ENCODE measurements around the gene LOXHD1. TPM values are rescaled to one million over a fixed set of nuclear protein-coding genes. Genes with fewer than 3 reads are reported as not detected.

The LOXHD1 gene
- total RNA-seq, 6 donors from 2014 or later, result 0.30 to 7.3 (median 1.00) TPM

DNA sequence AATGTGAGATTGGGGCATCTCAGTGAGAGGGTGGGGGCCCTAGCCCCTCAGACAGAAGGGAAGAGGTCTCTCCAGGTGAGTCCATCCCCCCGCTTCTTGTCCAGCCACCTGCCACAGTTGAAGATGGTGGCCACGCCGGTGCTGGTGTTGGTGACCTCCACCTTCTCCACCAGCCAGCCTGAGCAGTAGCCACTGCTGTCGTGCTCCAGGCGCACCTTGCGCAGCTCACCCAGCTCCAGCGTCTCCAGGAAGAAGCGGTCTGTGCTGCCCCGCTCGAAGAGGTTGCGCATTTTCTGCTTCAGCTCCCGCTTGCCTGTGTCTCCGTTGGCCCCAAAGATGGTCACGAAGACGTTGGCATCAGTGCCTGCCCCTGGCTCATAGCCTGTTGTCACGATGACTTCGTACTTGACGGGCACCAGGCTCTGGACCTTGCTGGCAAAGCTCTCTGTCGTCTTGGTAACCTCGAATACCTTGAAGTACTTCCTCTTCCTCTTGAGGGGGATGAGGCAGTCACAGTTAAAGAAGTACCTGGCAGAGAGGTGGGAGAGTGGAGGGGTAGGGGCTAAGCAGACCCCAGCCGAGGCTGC is 179.5 kb downstream of the LOXHD1 start:
- H3K4me1 ChIP-seq, result no peaks in the 10 kb centered on the region
- no peak overlapping the region for H3K27ac ChIP-seq
- no peaks in the 10 kb centered on the region for H3K36me3 ChIP-seq
- H3K27me3 ChIP-seq, result no peaks in the 10 kb centered on the region
- peaks cover 0 to 6% (median 5%) of the 10 kb centered on the region in 4 donors for H3K9me3 ChIP-seq
- peak in 1 of 2 donors; percentile 44 for DNase-seq
- ATAC-seq (ENCODE audit: low FRiP score in 2 of 2), result no peak
- 76 to 77% methylated on average over 20 to 21 of the region's 21 CpGs for WGBS, 2 donors
- TF ChIP-seq, protein P1, sequence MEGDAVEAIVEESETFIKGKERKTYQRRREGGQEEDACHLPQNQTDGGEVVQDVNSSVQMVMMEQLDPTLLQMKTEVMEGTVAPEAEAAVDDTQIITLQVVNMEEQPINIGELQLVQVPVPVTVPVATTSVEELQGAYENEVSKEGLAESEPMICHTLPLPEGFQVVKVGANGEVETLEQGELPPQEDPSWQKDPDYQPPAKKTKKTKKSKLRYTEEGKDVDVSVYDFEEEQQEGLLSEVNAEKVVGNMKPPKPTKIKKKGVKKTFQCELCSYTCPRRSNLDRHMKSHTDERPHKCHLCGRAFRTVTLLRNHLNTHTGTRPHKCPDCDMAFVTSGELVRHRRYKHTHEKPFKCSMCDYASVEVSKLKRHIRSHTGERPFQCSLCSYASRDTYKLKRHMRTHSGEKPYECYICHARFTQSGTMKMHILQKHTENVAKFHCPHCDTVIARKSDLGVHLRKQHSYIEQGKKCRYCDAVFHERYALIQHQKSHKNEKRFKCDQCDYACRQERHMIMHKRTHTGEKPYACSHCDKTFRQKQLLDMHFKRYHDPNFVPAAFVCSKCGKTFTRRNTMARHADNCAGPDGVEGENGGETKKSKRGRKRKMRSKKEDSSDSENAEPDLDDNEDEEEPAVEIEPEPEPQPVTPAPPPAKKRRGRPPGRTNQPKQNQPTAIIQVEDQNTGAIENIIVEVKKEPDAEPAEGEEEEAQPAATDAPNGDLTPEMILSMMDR (IDR thresholded peaks at IDR 0.05), result no peak
- TF ChIP-seq POLR2AphosphoS5 (IDR thresholded peaks at IDR 0.05) (no peak), EP300 (IDR thresholded peaks at IDR 0.05) (no peak), POLR2A (IDR thresholded peaks at IDR 0.05) (no peak)
- H3K4me3 ChIP-seq, result no peak overlapping the region

DNA sequence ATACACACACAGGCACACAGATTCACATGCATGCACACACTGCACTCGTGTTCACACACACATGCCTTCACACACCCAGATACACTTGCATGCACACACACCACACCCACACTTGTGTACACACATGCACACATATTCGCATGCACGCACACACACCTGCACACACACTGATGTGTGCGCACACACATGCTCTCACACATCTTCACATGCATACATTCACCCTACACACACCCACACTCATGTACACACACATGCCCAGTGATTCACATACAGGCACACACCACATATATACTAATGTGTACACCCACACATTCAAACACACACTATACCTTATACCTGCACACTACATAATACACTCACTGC is 181.6 kb downstream of the LOXHD1 start:
- 90 to 98% methylated on average over 4 of the region's 4 CpGs for WGBS, 2 donors
- no peak for ATAC-seq (ENCODE audit: low FRiP score in 2 of 2)

DNA sequence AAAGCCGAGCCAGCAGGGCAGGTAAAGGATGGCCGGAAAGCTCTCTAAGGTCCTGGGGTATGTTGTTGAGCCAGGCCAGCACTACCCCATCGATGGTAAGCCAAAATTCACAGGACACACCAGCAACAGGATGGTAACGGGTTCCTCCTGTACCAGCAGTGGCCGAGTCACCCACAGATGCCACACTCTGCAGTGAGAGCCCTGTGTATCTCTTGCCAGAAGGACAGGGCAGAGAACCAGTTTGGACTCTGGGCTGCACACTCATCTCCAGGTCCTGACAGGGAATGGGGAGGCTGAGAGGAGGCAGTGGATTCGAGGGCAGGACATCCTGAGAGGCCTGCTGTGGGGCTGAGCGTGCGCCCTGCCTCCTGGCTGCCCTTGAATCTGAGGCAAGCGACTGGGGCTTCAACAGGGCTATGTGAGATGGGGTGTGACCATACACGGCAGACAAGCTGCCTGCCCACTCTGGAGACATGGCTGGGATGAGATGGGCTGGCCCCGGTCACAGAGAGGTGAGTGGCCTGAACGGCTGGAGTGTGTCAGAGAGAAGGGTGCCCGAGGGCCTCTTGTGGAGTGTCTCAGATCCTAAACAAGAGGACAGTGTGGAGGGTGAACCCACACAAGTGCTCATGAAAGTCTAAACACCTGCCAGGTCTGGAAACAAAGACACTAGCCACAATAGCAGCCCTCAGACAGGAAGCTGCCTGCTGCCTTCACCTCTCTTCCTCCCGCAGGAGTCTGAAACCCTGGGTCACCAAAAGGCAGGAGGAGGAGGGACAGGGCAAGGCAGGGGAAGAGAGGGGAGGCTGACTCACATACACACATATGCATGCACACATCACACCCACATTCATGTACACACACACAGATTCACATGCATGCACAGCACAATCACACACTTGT is 182.3 kb downstream of the LOXHD1 start:
- TF ChIP-seq EP300 (IDR thresholded peaks at IDR 0.05), result no peak
- TF ChIP-seq POLR2AphosphoS5 (IDR thresholded peaks at IDR 0.05), result no peak
- TF ChIP-seq, protein P1 (IDR thresholded peaks at IDR 0.05), result no peak
- no peak for TF ChIP-seq POLR2A (IDR thresholded peaks at IDR 0.05)
- no peak for ATAC-seq (ENCODE audit: low FRiP score in 2 of 2)
- Histone ChIP-seq H3K4me1 (no peaks in the 10 kb centered on the region), H3K9me3 (no peaks in the 10 kb centered on the region), H3K27me3 (no peaks in the 10 kb centered on the region), H3K27ac (no peak overlapping the region), H3K4me3 (no peak overlapping the region), H3K36me3 (no peaks in the 10 kb centered on the region)
- no peak for DNase-seq
- WGBS, 2 donors, result 73 to 74% methylated on average over 11 to 14 of the region's 14 CpGs

More for the DNA sequence above, 181.6 kb downstream of the LOXHD1 start:
- Histone ChIP-seq H3K4me3 (no peak overlapping the region), H3K27me3 (no peaks in the 10 kb centered on the region), H3K27ac (no peak overlapping the region), H3K9me3 (no peaks in the 10 kb centered on the region), H3K36me3 (no peaks in the 10 kb centered on the region), H3K4me1 (no peaks in the 10 kb centered on the region)
- TF ChIP-seq POLR2A (IDR thresholded peaks at IDR 0.05), result no peak
- TF ChIP-seq POLR2AphosphoS5 (IDR thresholded peaks at IDR 0.05), result no peak
- TF ChIP-seq EP300 (IDR thresholded peaks at IDR 0.05), result no peak
- TF ChIP-seq, protein P1 (IDR thresholded peaks at IDR 0.05), result no peak
- DNase-seq, result no peak

DNA sequence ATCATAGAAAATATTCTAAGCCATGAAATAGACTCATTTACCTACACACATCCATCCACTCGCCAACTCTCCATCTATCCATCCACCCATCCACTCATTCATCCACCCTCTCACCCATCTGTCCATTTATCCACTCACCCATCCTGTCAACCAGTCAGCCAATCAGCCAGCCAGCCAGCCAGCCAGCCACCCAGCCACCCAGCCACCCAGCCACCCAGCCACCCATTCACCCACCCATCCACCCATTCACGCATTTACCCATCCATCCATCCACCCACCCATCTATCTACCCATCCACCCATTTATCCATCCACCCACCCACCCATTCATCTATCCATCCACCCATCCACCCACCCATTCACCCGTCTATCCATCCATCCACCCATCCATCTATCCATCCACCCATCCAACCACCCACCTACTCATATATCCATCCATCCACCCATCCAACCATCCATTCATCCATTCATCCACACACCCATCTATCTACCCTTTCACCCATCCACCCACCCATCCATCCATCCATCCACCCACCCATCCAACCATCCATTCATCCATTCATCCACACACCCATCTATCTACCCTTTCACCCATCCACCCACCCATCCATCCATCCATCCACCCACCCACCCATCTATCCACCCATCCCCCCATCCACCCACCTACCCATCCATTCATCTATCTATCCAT is 185.1 kb downstream of the LOXHD1 start:
- ATAC-seq (ENCODE audit: low FRiP score in 2 of 2) (no peak), DNase-seq (no peak)
- no peak overlapping the region for H3K4me3 ChIP-seq
- H3K36me3 ChIP-seq, result no peaks in the 10 kb centered on the region
- H3K4me1 ChIP-seq, result no peaks in the 10 kb centered on the region
- no peaks in the 10 kb centered on the region for H3K9me3 ChIP-seq
- WGBS, 2 donors, result 83 to 90% methylated on average over 3 of the region's 3 CpGs
- H3K27me3 ChIP-seq, result no peaks in the 10 kb centered on the region
- TF ChIP-seq EP300 (IDR thresholded peaks at IDR 0.05) (no peak), POLR2AphosphoS5 (IDR thresholded peaks at IDR 0.05) (no peak), POLR2A (IDR thresholded peaks at IDR 0.05) (no peak)
- TF ChIP-seq, protein P1 (IDR thresholded peaks at IDR 0.05), result no peak
- H3K27ac ChIP-seq, result no peak overlapping the region
